OCI-LY1 (cell line): ENCODE measurements around the gene OCRL.

ENCODE experiments used
- EZH2 ChIP-seq: fragments of 200-600 bp; sonication (generic), shearing (Covaris generic); IDR thresholded peaks from 2 replicates; pipeline ENCODE4 v1.8.0; 2017; ENCODE audit warnings: borderline replicate concordance, mixed run types, mild to moderate bottlenecking, antibody characterized with exemption, low read length, moderate library complexity, mixed read lengths
- TF ChIP-seq, protein P1 (sequence below): fragments of 200-600 bp; sonication (generic), shearing (Covaris generic); IDR thresholded peaks from 2 replicates; pipeline ENCODE4 v1.5.1; 2017; ENCODE audit warnings: mild to moderate bottlenecking, antibody characterized with exemption, low read length, moderate library complexity, mixed read lengths

DNA sequence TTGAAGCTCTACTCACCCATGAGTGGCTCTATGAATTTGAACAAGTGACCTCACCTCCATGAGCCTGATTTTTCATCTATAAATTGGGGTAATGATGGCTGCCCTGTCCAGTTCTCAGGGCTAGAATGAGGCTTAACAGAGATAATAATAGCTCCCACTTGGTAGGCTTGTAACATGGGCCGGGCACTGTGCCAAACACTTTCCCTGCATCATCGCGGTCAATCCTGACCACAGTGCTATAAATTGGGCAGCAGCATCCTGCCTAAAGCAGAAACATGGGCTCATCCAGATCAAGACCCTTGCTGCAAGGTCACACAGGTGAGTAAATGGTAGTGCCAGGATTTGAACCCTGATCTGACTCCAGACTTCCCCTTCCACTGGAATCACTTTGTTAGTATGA is 101.9 kb downstream of the OCRL start:
- TF ChIP-seq, protein P1, sequence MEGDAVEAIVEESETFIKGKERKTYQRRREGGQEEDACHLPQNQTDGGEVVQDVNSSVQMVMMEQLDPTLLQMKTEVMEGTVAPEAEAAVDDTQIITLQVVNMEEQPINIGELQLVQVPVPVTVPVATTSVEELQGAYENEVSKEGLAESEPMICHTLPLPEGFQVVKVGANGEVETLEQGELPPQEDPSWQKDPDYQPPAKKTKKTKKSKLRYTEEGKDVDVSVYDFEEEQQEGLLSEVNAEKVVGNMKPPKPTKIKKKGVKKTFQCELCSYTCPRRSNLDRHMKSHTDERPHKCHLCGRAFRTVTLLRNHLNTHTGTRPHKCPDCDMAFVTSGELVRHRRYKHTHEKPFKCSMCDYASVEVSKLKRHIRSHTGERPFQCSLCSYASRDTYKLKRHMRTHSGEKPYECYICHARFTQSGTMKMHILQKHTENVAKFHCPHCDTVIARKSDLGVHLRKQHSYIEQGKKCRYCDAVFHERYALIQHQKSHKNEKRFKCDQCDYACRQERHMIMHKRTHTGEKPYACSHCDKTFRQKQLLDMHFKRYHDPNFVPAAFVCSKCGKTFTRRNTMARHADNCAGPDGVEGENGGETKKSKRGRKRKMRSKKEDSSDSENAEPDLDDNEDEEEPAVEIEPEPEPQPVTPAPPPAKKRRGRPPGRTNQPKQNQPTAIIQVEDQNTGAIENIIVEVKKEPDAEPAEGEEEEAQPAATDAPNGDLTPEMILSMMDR, result no peak
- no peak for TF ChIP-seq EZH2
